Nephron (organoid): ENCODE results near the gene QSOX2.

Experiments used
- H3K27ac Mint-ChIP-seq, 3 experiments: 2 replicates each; pipeline ENCODE4 v1.8.0; 2020; ENCODE audit warnings: mixed read lengths in 3 of 3, mild to moderate bottlenecking in 2 of 3, moderate library complexity in 1 of 3
- H3K27me3 Mint-ChIP-seq: 2 replicates; pipeline ENCODE4 v1.8.0; 2021; ENCODE audit warnings: low read depth, mild to moderate bottlenecking, moderate library complexity, mixed read lengths
- H3K36me3 Mint-ChIP-seq: 2 replicates; pipeline ENCODE4 v1.8.0; 2020; ENCODE audit warnings: low read depth, mixed read lengths
- H3K4me1 Mint-ChIP-seq: 2 replicates; pipeline ENCODE4 v1.8.0; 2020; ENCODE audit warnings: mixed read lengths
- H3K4me3 Mint-ChIP-seq, 3 experiments: 2 replicates each; pipeline ENCODE4 v1.8.0; 2020; ENCODE audit warnings: mild to moderate bottlenecking in 3 of 3, mixed read lengths in 3 of 3, moderate library complexity in 2 of 3
- H3K9me3 Mint-ChIP-seq: 2 replicates; pipeline ENCODE4 v1.8.0; 2020; ENCODE audit warnings: mixed read lengths
- CTCF ChIP-seq, 3 experiments: fragments of 200-600 bp; sonication (generic); IDR thresholded peaks; one replicate each; pipeline ENCODE4 v1.5.0; 2021; ENCODE audit warnings: antibody characterized with exemption in 3 of 3; ENCODE audit not compliant: unreplicated experiment in 3 of 3

The QSOX2 gene

GRCh38 chr9:136279471-136279870, 33.9 kb upstream of the QSOX2 start:
- no peak overlapping the region for H3K4me3 Mint-ChIP-seq
- peaks cover 4% of the 10 kb centered on the region for H3K4me1 Mint-ChIP-seq
- H3K27me3 Mint-ChIP-seq, result peaks cover 27% of the 10 kb centered on the region
- no peak overlapping the region for H3K27ac Mint-ChIP-seq
- no peaks in the 10 kb centered on the region for H3K9me3 Mint-ChIP-seq
- TF ChIP-seq CTCF (IDR thresholded peaks at IDR 0.05; ENCODE audit: unreplicated experiment in 3 of 3), result no peak
- H3K36me3 Mint-ChIP-seq, result no peaks in the 10 kb centered on the region

- H3K36me3 Mint-ChIP-seq, result no peaks in the 10 kb centered on the region
- no peak overlapping the region for H3K27ac Mint-ChIP-seq
- H3K27me3 Mint-ChIP-seq, result peaks cover 27% of the 10 kb centered on the region
- H3K4me1 Mint-ChIP-seq, result peaks cover 4% of the 10 kb centered on the region
- no peak overlapping the region for H3K4me3 Mint-ChIP-seq
- no peaks in the 10 kb centered on the region for H3K9me3 Mint-ChIP-seq
- TF ChIP-seq CTCF (IDR thresholded peaks at IDR 0.05; ENCODE audit: unreplicated experiment in 3 of 3), result no peak
Observed at GRCh38 chr9:136278894-136279293, 33.3 kb upstream of the QSOX2 start.

- peaks cover 29% of the 10 kb centered on the region for H3K27me3 Mint-ChIP-seq
- H3K36me3 Mint-ChIP-seq, result no peaks in the 10 kb centered on the region
- H3K4me1 Mint-ChIP-seq, result peaks cover 6% of the 10 kb centered on the region
- TF ChIP-seq CTCF (IDR thresholded peaks at IDR 0.05; ENCODE audit: unreplicated experiment in 3 of 3), result no peak
- no peak overlapping the region for H3K4me3 Mint-ChIP-seq
- H3K9me3 Mint-ChIP-seq, result no peaks in the 10 kb centered on the region
- H3K27ac Mint-ChIP-seq, result no peak overlapping the region
Observed at GRCh38 chr9:136278221-136278620, 32.6 kb upstream of the QSOX2 start.

GRCh38 chr9:136277746-136278145, 32.1 kb upstream of the QSOX2 start:
- H3K9me3 Mint-ChIP-seq, result no peaks in the 10 kb centered on the region
- H3K4me1 Mint-ChIP-seq, result peaks cover 11% of the 10 kb centered on the region
- no peaks in the 10 kb centered on the region for H3K36me3 Mint-ChIP-seq
- no peak for TF ChIP-seq CTCF (IDR thresholded peaks at IDR 0.05; ENCODE audit: unreplicated experiment in 3 of 3)
- no peak overlapping the region for H3K27ac Mint-ChIP-seq
- H3K27me3 Mint-ChIP-seq, result peaks cover 31% of the 10 kb centered on the region
- no peak overlapping the region for H3K4me3 Mint-ChIP-seq

GRCh38 chr9:136276716-136277115, 31.1 kb upstream of the QSOX2 start:
- no peak overlapping the region for H3K4me3 Mint-ChIP-seq
- H3K9me3 Mint-ChIP-seq, result no peaks in the 10 kb centered on the region
- no peak for TF ChIP-seq CTCF (IDR thresholded peaks at IDR 0.05; ENCODE audit: unreplicated experiment in 3 of 3)
- H3K36me3 Mint-ChIP-seq, result no peaks in the 10 kb centered on the region
- no peak overlapping the region for H3K27ac Mint-ChIP-seq
- peaks cover 31% of the 10 kb centered on the region for H3K27me3 Mint-ChIP-seq
- peaks cover 11% of the 10 kb centered on the region for H3K4me1 Mint-ChIP-seq

GRCh38 chr9:136275655-136276429, 30.2 kb upstream of the QSOX2 start:
- no peak for TF ChIP-seq CTCF (IDR thresholded peaks at IDR 0.05; ENCODE audit: unreplicated experiment in 3 of 3)
- no peaks in the 10 kb centered on the region for H3K9me3 Mint-ChIP-seq
- no peak overlapping the region for H3K4me3 Mint-ChIP-seq
- H3K27ac Mint-ChIP-seq, result no peak overlapping the region
- peaks cover 11% of the 10 kb centered on the region for H3K4me1 Mint-ChIP-seq
- H3K36me3 Mint-ChIP-seq, result no peaks in the 10 kb centered on the region
- peaks cover 28% of the 10 kb centered on the region for H3K27me3 Mint-ChIP-seq
